ENCODE data around the gene AGBL5. TPM values are rescaled to one million over a fixed set of nuclear protein-coding genes. Genes with fewer than 3 reads are reported as not detected.

Gene AGBL5
- total RNA-seq, 2 experiments from 2014 or later, result 37.4 to 42.0 TPM

DNA sequence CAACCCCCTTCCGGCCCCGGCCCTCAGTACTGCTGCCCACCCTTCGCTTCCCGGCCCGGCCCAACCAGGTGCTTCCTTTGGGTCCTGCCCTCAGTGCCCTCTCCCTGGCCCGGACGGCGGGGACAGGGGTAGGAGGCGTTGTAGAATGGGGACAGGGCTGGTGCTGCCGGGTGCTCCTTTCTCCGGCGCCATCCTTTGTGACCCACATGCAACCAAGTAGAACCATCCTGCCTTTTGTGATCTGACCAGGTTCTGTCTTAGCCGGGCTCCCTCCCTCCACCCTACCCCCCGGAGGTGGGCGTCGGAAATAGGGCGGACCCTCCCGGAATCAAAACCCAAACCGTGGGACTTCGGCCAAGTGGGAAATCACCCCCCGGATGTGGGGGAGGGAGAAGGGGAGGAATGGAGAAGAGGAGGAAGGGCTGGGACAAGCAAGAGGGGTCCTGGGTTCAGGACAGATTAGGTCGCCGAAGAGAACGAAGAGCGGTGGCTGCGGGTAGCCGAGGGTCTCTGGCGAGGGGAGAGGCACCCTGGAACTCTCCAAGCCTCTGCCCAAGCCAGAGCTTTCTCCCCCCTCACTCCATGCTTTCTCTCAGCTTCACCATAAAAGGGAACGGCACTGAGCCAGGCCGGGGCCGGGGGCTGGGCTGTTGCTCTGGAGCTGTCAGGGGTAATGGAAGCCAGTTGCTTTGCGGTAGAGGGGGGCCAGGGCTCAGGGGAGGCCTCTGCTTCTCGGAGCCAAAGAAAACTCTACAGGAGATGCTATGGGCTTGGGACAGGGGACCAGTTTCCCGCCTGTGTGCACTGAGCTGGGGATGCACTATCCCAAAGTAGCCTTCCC is 20.7 kb downstream of the AGBL5 start:
- Histone ChIP-seq H3K79me2 (ENCODE audit: insufficient read depth, low read depth, low read length) (peaks cover 26% of the 10 kb centered on the region), H3K4me2 (ENCODE audit: low read length) (peak overlapping the region; percentile 83), H2AFZ (ENCODE audit: low read length) (peak overlapping the region; percentile 13; the same call in 1 of the 2 replicates), H3K4me3 (ENCODE audit: low read depth, low read length, poor library complexity, severe bottlenecking) (peak overlapping the region; percentile 93), H4K20me1 (ENCODE audit: insufficient read depth, low read length) (0 out of 2 replicates have a peak, but pooled peaks cover 4% of the 10 kb centered on the region), H3K9me3 (ENCODE audit: low read length) (no peaks in the 10 kb centered on the region), H3K4me1 (ENCODE audit: insufficient read depth, low read length, poor library complexity, severe bottlenecking) (peaks cover 64% of the 10 kb centered on the region), H3K36me3 (ENCODE audit: insufficient read depth, low read length) (peaks cover 32% of the 10 kb centered on the region), H3K27ac (ENCODE audit: low read depth, low read length, poor library complexity, severe bottlenecking) (peak overlapping the region; percentile 53), H3K9me2 (ENCODE audit: insufficient read depth, low read length) (no peaks in the 10 kb centered on the region)
- CTCF ChIA-PET (ENCODE audit: unreplicated experiment), result interaction anchor here (0.7 to 1.6 kb wide), 2 partner anchors 12 to 15 kb away, joined by 3 read pairs; no protein-coding TSS in a partner anchor
- no peak for TF ChIP-seq EZH2phosphoT487 (IDR thresholded peaks at IDR 0.05; ENCODE audit: borderline replicate concordance, low read depth, low read length)
- TF ChIP-seq, protein P1, sequence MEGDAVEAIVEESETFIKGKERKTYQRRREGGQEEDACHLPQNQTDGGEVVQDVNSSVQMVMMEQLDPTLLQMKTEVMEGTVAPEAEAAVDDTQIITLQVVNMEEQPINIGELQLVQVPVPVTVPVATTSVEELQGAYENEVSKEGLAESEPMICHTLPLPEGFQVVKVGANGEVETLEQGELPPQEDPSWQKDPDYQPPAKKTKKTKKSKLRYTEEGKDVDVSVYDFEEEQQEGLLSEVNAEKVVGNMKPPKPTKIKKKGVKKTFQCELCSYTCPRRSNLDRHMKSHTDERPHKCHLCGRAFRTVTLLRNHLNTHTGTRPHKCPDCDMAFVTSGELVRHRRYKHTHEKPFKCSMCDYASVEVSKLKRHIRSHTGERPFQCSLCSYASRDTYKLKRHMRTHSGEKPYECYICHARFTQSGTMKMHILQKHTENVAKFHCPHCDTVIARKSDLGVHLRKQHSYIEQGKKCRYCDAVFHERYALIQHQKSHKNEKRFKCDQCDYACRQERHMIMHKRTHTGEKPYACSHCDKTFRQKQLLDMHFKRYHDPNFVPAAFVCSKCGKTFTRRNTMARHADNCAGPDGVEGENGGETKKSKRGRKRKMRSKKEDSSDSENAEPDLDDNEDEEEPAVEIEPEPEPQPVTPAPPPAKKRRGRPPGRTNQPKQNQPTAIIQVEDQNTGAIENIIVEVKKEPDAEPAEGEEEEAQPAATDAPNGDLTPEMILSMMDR (conservative IDR thresholded peaks at IDR 0.05; ENCODE audit: low read length), result no peak
- DNase-seq (ENCODE audit: low spot score), result no peak
- POLR2A ChIA-PET, result interaction anchor here (1.0 to 3.8 kb wide), 4 partner anchors 8 to 21 kb away, joined by 4 to 18 read pairs (median 5); partner anchors contain the start of gene AGBL5
- intact Hi-C loops (cut with micrococcal nuclease; ENCODE audit: unreplicated experiment), result loop anchor here (1.0 to 2.0 kb wide), 3 partner anchors 14 to 39 kb away; partner anchors contain the start of genes AGBL5, KHK and TMEM214
- BruUV-seq (replicated peaks), result no TSS peak

DNA sequence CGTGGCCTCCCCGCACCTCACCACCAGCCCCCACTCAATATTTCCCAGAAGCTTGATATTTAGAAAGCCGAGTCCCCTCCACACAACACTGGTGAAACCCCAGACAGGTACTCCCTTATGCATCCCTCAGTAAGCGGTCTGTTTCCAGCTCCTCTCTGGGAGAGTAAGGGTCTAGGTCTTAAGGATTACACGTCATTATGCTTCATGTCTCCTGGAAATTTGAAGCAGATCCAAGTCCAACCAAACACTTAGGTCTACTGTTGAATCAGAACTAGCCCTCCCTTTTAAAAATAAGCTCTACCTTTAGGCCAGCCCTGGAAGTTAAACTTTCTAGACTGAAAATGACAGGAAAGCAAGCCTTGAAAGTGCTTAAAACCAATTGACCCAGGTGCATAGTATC is 21.5 kb downstream of the AGBL5 start:
- Histone ChIP-seq H4K20me1 (ENCODE audit: insufficient read depth, low read length) (0 out of 2 replicates have a peak, but pooled peaks cover 4% of the 10 kb centered on the region), H2AFZ (ENCODE audit: low read length) (no peak overlapping the region), H3K4me2 (ENCODE audit: low read length) (peak overlapping the region; percentile 83), H3K36me3 (ENCODE audit: insufficient read depth, low read length) (peaks cover 26% of the 10 kb centered on the region), H3K4me3 (ENCODE audit: low read depth, low read length, poor library complexity, severe bottlenecking) (no peak overlapping the region), H3K9me3 (ENCODE audit: low read length) (no peaks in the 10 kb centered on the region), H3K4me1 (ENCODE audit: insufficient read depth, low read length, poor library complexity, severe bottlenecking) (peaks cover 71% of the 10 kb centered on the region), H3K9me2 (ENCODE audit: insufficient read depth, low read length) (no peaks in the 10 kb centered on the region), H3K79me2 (ENCODE audit: insufficient read depth, low read depth, low read length) (peaks cover 26% of the 10 kb centered on the region), H3K27ac (ENCODE audit: low read depth, low read length, poor library complexity, severe bottlenecking) (peak overlapping the region; percentile 53)
- BruUV-seq (replicated peaks), result no TSS peak
- TF ChIP-seq, protein P1 (conservative IDR thresholded peaks at IDR 0.05; ENCODE audit: low read length), result no peak
- no peak for TF ChIP-seq EZH2phosphoT487 (IDR thresholded peaks at IDR 0.05; ENCODE audit: borderline replicate concordance, low read depth, low read length)
- ChIA-PET POLR2A (interaction anchor here (1.0 to 3.8 kb wide), 5 partner anchors 9 to 139 kb away, joined by 3 to 18 read pairs (median 4); partner anchors contain the start of genes AGBL5, ATRAID and SLC5A6), CTCF (ENCODE audit: unreplicated experiment) (interaction anchor here (0.7 to 1.6 kb wide), 3 partner anchors 9 to 15 kb away, joined by 3 to 4 read pairs (median 3); no protein-coding TSS in a partner anchor)
- DNase-seq (ENCODE audit: low spot score), result no peak
- intact Hi-C loops (cut with micrococcal nuclease; ENCODE audit: unreplicated experiment), result no loop called here

Data from OCI-LY7 (cell line).